Endothelial cell of umbilical vein (primary cell): Measurements from ENCODE around the gene FAM107A. TPM values are rescaled to one million over a fixed set of nuclear protein-coding genes. Genes with fewer than 3 reads are reported as not detected.

Experiments used
- BruUV-seq: library from RNA; stranded (reverse); fragments of 400-500 nt; replicated peaks from 2 replicates; lab custom pipeline; 2021; lab: Mats Ljungman, UMichigan
- CTCF ChIA-PET: fragments of 300-600, 350-600 bp; sonication (Branson Sonifier 250); formaldehyde crosslinking; loops from one replicate; lab custom pipeline; 2021; ENCODE audit warnings: antibody characterized with exemption, inconsistent platforms; lab: Charles Lee
- POLR2A ChIA-PET: fragments of 300-600, 350-600 bp; sonication (Branson Sonifier 250); formaldehyde crosslinking; loops from one replicate; lab custom pipeline; 2021; ENCODE audit warnings: antibody characterized with exemption, inconsistent platforms; lab: Charles Lee
- DNase-seq: peaks from one replicate; pipeline ENCODE4 v3.0.0-alpha.2; 2011; ENCODE audit warnings: low read depth, low spot score
- FAIRE-seq: peaks from 2 replicates; lab custom pipeline; 2011; peaks lifted over from hg19 to GRCh38; lab: Jason Lieb, UNC
- H2AFZ ChIP-seq: 2 replicates; pipeline ENCODE4 v1.6.0; 2012; ENCODE audit warnings: low read depth, low read length, control low read depth, inconsistent platforms
- H3K27ac ChIP-seq: 2 replicates; pipeline ENCODE4 v1.5.1; 2011; ENCODE audit warnings: low read depth, mild to moderate bottlenecking, control low read depth, low read length, moderate library complexity; ENCODE audit not compliant: insufficient read depth
- H3K27me3 ChIP-seq, 2 experiments: 2 replicates each; pipeline versions ENCODE4 v1.6.0 to v1.6.1; 2011; ENCODE audit warnings: low read length in 2 of 2, mixed read lengths in 1 of 2; ENCODE audit not compliant: control insufficient read depth in 2 of 2, insufficient read depth in 2 of 2
- H3K36me3 ChIP-seq, 2 experiments: 2 replicates in 1 of 2; 3 replicates in 1 of 2; pipeline ENCODE4 v1.5.1; 2011; ENCODE audit warnings: low read length in 2 of 2, mild to moderate bottlenecking in 1 of 2, moderate library complexity in 1 of 2; ENCODE audit not compliant: control insufficient read depth in 2 of 2, insufficient read depth in 2 of 2; ENCODE audit errors: extremely low read depth in 1 of 2
- H3K4me1 ChIP-seq: 3 replicates; pipeline ENCODE4 v1.5.1; 2011; ENCODE audit warnings: mild to moderate bottlenecking, low read length; ENCODE audit not compliant: control insufficient read depth, insufficient read depth; ENCODE audit errors: extremely low read depth
- H3K4me2 ChIP-seq: 2 replicates; pipeline ENCODE4 v1.6.1; 2011; ENCODE audit warnings: low read length, control low read depth, mixed read lengths; ENCODE audit not compliant: insufficient read depth
- H3K4me3 ChIP-seq, 3 experiments: fragments of 200-600 bp in 1 of 3; sonication (generic), shearing (Covaris generic) in 1 of 3; replicated peaks in 1 of 3; 2 replicates each; pipeline ENCODE4 v1.5.1; 2011 to 2016; ENCODE audit warnings: control low read depth in 3 of 3, low read length in 3 of 3, mild to moderate bottlenecking in 2 of 3, inconsistent platforms in 1 of 3, low read depth in 1 of 3, moderate library complexity in 1 of 3; ENCODE audit not compliant: insufficient read depth in 1 of 3
- H3K79me2 ChIP-seq: 2 replicates; pipeline ENCODE4 v1.6.0; 2012; ENCODE audit warnings: low read length, inconsistent platforms; ENCODE audit not compliant: control insufficient read depth, insufficient read depth
- H3K9ac ChIP-seq: replicated peaks from 2 replicates; pipeline ENCODE3; 2011; ENCODE audit warnings: low read length, control low read depth; ENCODE audit not compliant: insufficient read depth; ENCODE audit errors: extremely low read depth
- H3K9me1 ChIP-seq: replicated peaks from 3 replicates; pipeline ENCODE4 v1.6.0; 2011; ENCODE audit warnings: mild to moderate bottlenecking, low read length; ENCODE audit not compliant: control insufficient read depth, insufficient read depth; ENCODE audit errors: extremely low read depth
- H3K9me3 ChIP-seq: replicated peaks from 2 replicates; pipeline ENCODE4 v1.5.1; 2012; ENCODE audit warnings: low read length, inconsistent platforms; ENCODE audit not compliant: control insufficient read depth, insufficient read depth
- H4K20me1 ChIP-seq: replicated peaks from 2 replicates; pipeline ENCODE3; 2011; ENCODE audit warnings: mild to moderate bottlenecking, low read length; ENCODE audit not compliant: control insufficient read depth, insufficient read depth; ENCODE audit errors: extremely low read depth
- CTCF ChIP-seq, 2 donors: IDR thresholded peaks; 1 replicate in 1 of 2; 2 replicates in 1 of 2; pipeline ENCODE4 v1.5.1; 2011; ENCODE audit warnings: low read length in 2 of 2, mild to moderate bottlenecking in 2 of 2, moderate library complexity in 2 of 2, control low read depth in 1 of 2, inconsistent platforms in 1 of 2, low read depth in 1 of 2; ENCODE audit not compliant: insufficient read depth in 1 of 2; ENCODE audit errors: extremely low read depth in 1 of 2
- EZH2 ChIP-seq: IDR thresholded peaks from 2 replicates; pipeline ENCODE4 v1.6.1; 2012; ENCODE audit warnings: borderline replicate concordance, low read depth, mild to moderate bottlenecking, moderate library complexity, low read length, inconsistent platforms; ENCODE audit not compliant: severe bottlenecking
- FOS ChIP-seq: IDR thresholded peaks from 2 replicates; pipeline ENCODE4 v1.6.1; 2011; ENCODE audit warnings: mild to moderate bottlenecking, low read length, moderate library complexity, borderline replicate concordance; ENCODE audit not compliant: insufficient read depth
- GATA2 ChIP-seq: IDR thresholded peaks from 2 replicates; pipeline ENCODE4 v1.7.0; 2011; ENCODE audit warnings: low read depth, mild to moderate bottlenecking, moderate library complexity, mixed read lengths, low read length; ENCODE audit not compliant: insufficient read length, insufficient read depth
- JUN ChIP-seq: IDR thresholded peaks from 2 replicates; pipeline ENCODE4 v1.6.1; 2011; ENCODE audit warnings: borderline replicate concordance, low read depth; ENCODE audit not compliant: insufficient read length, insufficient read depth
- MAX ChIP-seq: IDR thresholded peaks from 2 replicates; pipeline ENCODE4 v1.6.1; 2011; ENCODE audit not compliant: insufficient read depth, insufficient read length
- MYC ChIP-seq: IDR thresholded peaks from one replicate; pipeline ENCODE4 v1.6.1; 2011; ENCODE audit warnings: mild to moderate bottlenecking, low read depth, low read length
- POLR2A ChIP-seq: IDR thresholded peaks from 2 replicates; pipeline ENCODE4 v1.6.1; 2012; ENCODE audit warnings: low read depth, mild to moderate bottlenecking, control low read depth, low read length
- POLR2AphosphoS5 ChIP-seq: IDR thresholded peaks from 2 replicates; pipeline ENCODE4 v1.6.1; 2012; ENCODE audit warnings: low read depth, mild to moderate bottlenecking, control low read depth, low read length, moderate library complexity; ENCODE audit not compliant: insufficient read depth
- dilution Hi-C: fragments of 300-500 bp; cut with MboI; formaldehyde crosslinking; loops from one replicate; pipeline ENCODE4 v1.15.0; 2019; ENCODE audit warnings: low sequenced_read_pairs; ENCODE audit not compliant: extremely low pct_ligation_motif_present
- intact Hi-C: fragments of 100-400 bp; cut with micrococcal nuclease; formaldehyde crosslinking; loops from one replicate; pipeline ENCODE4 v1.10.0; 2022
- polyA plus RNA-seq, 4 experiments: library from polyadenylated mRNA; depleted of rRNA in 3 of 4; stranded (reverse) in 3 of 4; unstranded in 1 of 4; fragments of >200 nt; gene quantifications; 2 replicates each; pipeline versions ENCODE4 v1.2.1 to v1.2.3, GENCODE V29; 2011 to 2012; ENCODE audit warnings: missing spikeins in 1 of 4
- total RNA-seq: library from RNA; stranded (reverse); gene quantifications from 2 replicates; pipeline ENCODE4 v1.2.3, GENCODE V29; 2021

FAM107A gene
- total and polyA plus RNA-seq, 2 donors (not counting 3 experiments of a cell fraction or from before 2014, with no cell fraction given): 5.7 to 10.7 TPM

- ChIA-PET CTCF (interaction anchor here (1.4 kb wide), 1 partner anchor 21 kb away, joined by 6 read pairs; no protein-coding TSS in a partner anchor), POLR2A (no interaction called here)
- H3K4me2 ChIP-seq: no peak overlapping the region
- intact Hi-C loops: no loop called here
- no peaks in the 10 kb centered on the region for H3K9me1 ChIP-seq
- TF ChIP-seq POLR2A: no peak
- no peak for TF ChIP-seq POLR2AphosphoS5
- no peak for TF ChIP-seq FOS
- TF ChIP-seq JUN: no peak
- no peak for TF ChIP-seq MYC
- no peak for TF ChIP-seq GATA2
- no peak for TF ChIP-seq MAX
- TF ChIP-seq EZH2: no peak
- TF ChIP-seq CTCF (IDR thresholded peaks at IDR 0.05; ENCODE audit: extremely low read depth in 1 of 2, insufficient read depth in 1 of 2, low read depth in 1 of 2, low read length in 2 of 2): no peak
- no peaks in the 10 kb centered on the region for H3K4me1 ChIP-seq
- no peak for FAIRE-seq
- no peaks in the 10 kb centered on the region for H4K20me1 ChIP-seq
- H3K9ac ChIP-seq: no peak overlapping the region
- H3K4me3 ChIP-seq: no peak overlapping the region
- H3K79me2 ChIP-seq: no peaks in the 10 kb centered on the region
- no peak overlapping the region for H2AFZ ChIP-seq
- no TSS peak for BruUV-seq
- H3K27me3 ChIP-seq: peaks cover 11 to 29% of the 10 kb centered on the region in 2 experiments
- dilution Hi-C loops: no loop called here
- no peak for DNase-seq
- no peaks in the 10 kb centered on the region for H3K9me3 ChIP-seq
- no peak overlapping the region for H3K27ac ChIP-seq
- no peaks in the 10 kb centered on the region for H3K36me3 ChIP-seq
Observed at GRCh38 chr3:58606693-58607092, 29.5 kb upstream of the FAM107A start.
